Right atrium auricular region (tissue), 2 donors: ENCODE results near the gene CRIP2. TPM values are rescaled to one million over a fixed set of nuclear protein-coding genes. Genes with fewer than 3 reads are reported as not detected.

Source experiments
- DNase-seq: peaks from one replicate; pipeline ENCODE4 v3.0.0-alpha.2; 2019; ENCODE audit warnings: low spot score
- H3K27ac ChIP-seq, 2 donors: fragments of 200-600 bp; sonication (generic); 1 replicate in 1 of 2; 2 replicates in 1 of 2; pipeline ENCODE4 v1.5.1; 2016 to 2019
- H3K27me3 ChIP-seq, 2 donors: fragments of 200-600 bp; sonication (generic); one replicate each; pipeline versions ENCODE4 v1.5.1 to v1.6.0; 2017 to 2019
- H3K36me3 ChIP-seq: fragments of 200-600 bp; sonication (generic); one replicate; pipeline ENCODE4 v1.5.1; 2016
- H3K4me1 ChIP-seq, 2 donors: fragments of 200-600 bp; sonication (generic); one replicate each; pipeline versions ENCODE4 v1.5.1 to v1.6.0; 2017 to 2019
- H3K4me3 ChIP-seq, 2 donors: fragments of 200-600 bp; sonication (generic); 1 replicate in 1 of 2; 2 replicates in 1 of 2; pipeline ENCODE4 v1.5.1; 2017 to 2019; ENCODE audit warnings: mild to moderate bottlenecking in 1 of 2, moderate library complexity in 1 of 2
- H3K9me3 ChIP-seq, 2 donors: fragments of 200-600 bp; sonication (generic); one replicate each; pipeline ENCODE4 v1.5.1; 2019
- CTCF ChIP-seq, 2 donors: fragments of 200-600 bp; sonication (generic); IDR thresholded peaks; one replicate each; pipeline ENCODE4 v1.5.1; 2019; ENCODE audit warnings: antibody characterized with exemption in 2 of 2
- total RNA-seq, 2 donors: library from RNA; depleted of rRNA; stranded (reverse); fragments of >200 nt; gene quantifications; one replicate each; pipeline ENCODE4 v1.1.0, GENCODE V29; 2016

The CRIP2 gene
- total RNA-seq, 2 donors from 2014 or later: 831 to 1,272 TPM

- no peak for DNase-seq
- Histone ChIP-seq H3K4me1 (no peaks in the 10 kb centered on the region), H3K9me3 (no peaks in the 10 kb centered on the region), H3K4me3 (no peak overlapping the region), H3K36me3 (peaks cover 27% of the 10 kb centered on the region), H3K27ac (no peak overlapping the region), H3K27me3 (no peaks in the 10 kb centered on the region)
- no peak for TF ChIP-seq CTCF (IDR thresholded peaks at IDR 0.05)
Measured at GRCh38 chr14:105440554-105440900, 34.1 kb upstream of the CRIP2 start.

GRCh38 chr14:105440992-105441391, 33.6 kb upstream of the CRIP2 start:
- Histone ChIP-seq H3K4me3 (no peak overlapping the region), H3K4me1 (no peaks in the 10 kb centered on the region), H3K36me3 (peaks cover 27% of the 10 kb centered on the region), H3K27me3 (no peaks in the 10 kb centered on the region), H3K9me3 (no peaks in the 10 kb centered on the region), H3K27ac (no peak overlapping the region)
- DNase-seq: no peak
- no peak for TF ChIP-seq CTCF (IDR thresholded peaks at IDR 0.05)

GRCh38 chr14:105442125-105442524, 32.5 kb upstream of the CRIP2 start:
- no peak for DNase-seq
- no peaks in the 10 kb centered on the region for H3K9me3 ChIP-seq
- H3K4me1 ChIP-seq: peaks cover 0 to 3% of the 10 kb centered on the region in 2 donors
- H3K27ac ChIP-seq: no peak overlapping the region
- TF ChIP-seq CTCF (IDR thresholded peaks at IDR 0.05): no peak
- peaks cover 27% of the 10 kb centered on the region for H3K36me3 ChIP-seq
- no peaks in the 10 kb centered on the region for H3K27me3 ChIP-seq
- H3K4me3 ChIP-seq: no peak overlapping the region

- H3K4me3 ChIP-seq: no peak overlapping the region
- no peak for TF ChIP-seq CTCF (IDR thresholded peaks at IDR 0.05)
- H3K4me1 ChIP-seq: peaks cover 0 to 10% of the 10 kb centered on the region in 2 donors
- no peaks in the 10 kb centered on the region for H3K27me3 ChIP-seq
- H3K36me3 ChIP-seq: peaks cover 27% of the 10 kb centered on the region
- no peak for DNase-seq
- H3K9me3 ChIP-seq: no peaks in the 10 kb centered on the region
- no peak overlapping the region for H3K27ac ChIP-seq
Measured at GRCh38 chr14:105442834-105443233, 31.8 kb upstream of the CRIP2 start.

DNA sequence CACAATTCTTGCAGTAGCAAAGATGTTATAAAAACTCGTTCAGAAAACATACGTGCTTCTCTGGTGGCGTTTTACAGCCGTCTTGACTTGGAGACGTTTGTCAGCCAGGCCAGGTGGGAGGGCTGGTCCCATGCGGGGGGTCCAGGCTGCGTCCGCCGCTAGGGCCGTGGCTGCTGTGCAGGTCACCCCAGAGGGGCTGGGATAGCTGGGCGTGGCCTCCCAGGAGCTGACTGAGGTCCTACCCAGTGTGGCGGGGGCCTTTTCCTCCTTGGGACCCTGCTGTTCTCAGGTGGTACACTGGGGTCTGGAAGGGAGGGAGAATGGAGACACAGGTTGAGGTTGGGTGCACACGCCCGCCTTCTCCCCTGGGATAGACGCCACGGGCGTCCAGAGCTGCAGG, 29.8 kb upstream of the CRIP2 start:
- H3K4me3 ChIP-seq: no peak overlapping the region
- no peak for TF ChIP-seq CTCF (IDR thresholded peaks at IDR 0.05)
- peaks cover 15% of the 10 kb centered on the region for H3K36me3 ChIP-seq
- no peaks in the 10 kb centered on the region for H3K27me3 ChIP-seq
- peaks cover 0 to 30% of the 10 kb centered on the region in 2 donors for H3K4me1 ChIP-seq
- H3K27ac ChIP-seq: no peak overlapping the region
- no peak for DNase-seq
- no peaks in the 10 kb centered on the region for H3K9me3 ChIP-seq

GRCh38 chr14:105445290-105445689, 29.3 kb upstream of the CRIP2 start:
- H3K4me1 ChIP-seq: peaks cover 0 to 33% of the 10 kb centered on the region in 2 donors
- no peak overlapping the region for H3K4me3 ChIP-seq
- peaks cover 19% of the 10 kb centered on the region for H3K36me3 ChIP-seq
- H3K27ac ChIP-seq: no peak overlapping the region
- H3K9me3 ChIP-seq: no peaks in the 10 kb centered on the region
- TF ChIP-seq CTCF (IDR thresholded peaks at IDR 0.05): no peak
- no peaks in the 10 kb centered on the region for H3K27me3 ChIP-seq
- no peak for DNase-seq
